Measurements from ENCODE around the gene SH2D6.

- TF ChIP-seq, protein P1, sequence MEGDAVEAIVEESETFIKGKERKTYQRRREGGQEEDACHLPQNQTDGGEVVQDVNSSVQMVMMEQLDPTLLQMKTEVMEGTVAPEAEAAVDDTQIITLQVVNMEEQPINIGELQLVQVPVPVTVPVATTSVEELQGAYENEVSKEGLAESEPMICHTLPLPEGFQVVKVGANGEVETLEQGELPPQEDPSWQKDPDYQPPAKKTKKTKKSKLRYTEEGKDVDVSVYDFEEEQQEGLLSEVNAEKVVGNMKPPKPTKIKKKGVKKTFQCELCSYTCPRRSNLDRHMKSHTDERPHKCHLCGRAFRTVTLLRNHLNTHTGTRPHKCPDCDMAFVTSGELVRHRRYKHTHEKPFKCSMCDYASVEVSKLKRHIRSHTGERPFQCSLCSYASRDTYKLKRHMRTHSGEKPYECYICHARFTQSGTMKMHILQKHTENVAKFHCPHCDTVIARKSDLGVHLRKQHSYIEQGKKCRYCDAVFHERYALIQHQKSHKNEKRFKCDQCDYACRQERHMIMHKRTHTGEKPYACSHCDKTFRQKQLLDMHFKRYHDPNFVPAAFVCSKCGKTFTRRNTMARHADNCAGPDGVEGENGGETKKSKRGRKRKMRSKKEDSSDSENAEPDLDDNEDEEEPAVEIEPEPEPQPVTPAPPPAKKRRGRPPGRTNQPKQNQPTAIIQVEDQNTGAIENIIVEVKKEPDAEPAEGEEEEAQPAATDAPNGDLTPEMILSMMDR (IDR thresholded peaks at IDR 0.05) = no peak
- no peak for TF ChIP-seq POLR2A (IDR thresholded peaks at IDR 0.05)
These were observed 24.2 kb upstream of the SH2D6 start for GRCh38 chr2:85394261-85394681.

All from body of pancreas (tissue), 4 donors.